Thymus (tissue), 11 donors: Measurements from ENCODE around the gene GLP1R. TPM values are rescaled to one million over a fixed set of nuclear protein-coding genes. Genes with fewer than 3 reads are reported as not detected.

Source experiments
- DNase-seq, 9 donors: peaks; one replicate each; pipeline ENCODE4 v3.0.0-alpha.2; 2013; ENCODE audit warnings: low spot score in 9 of 9, low read depth in 6 of 9, missing footprints in 1 of 9
- H3K27ac ChIP-seq, 2 donors: one replicate each; pipeline ENCODE4 v1.5.1; 2013; ENCODE audit warnings: control low read depth in 1 of 2, low read depth in 1 of 2, low read length in 1 of 2, mild to moderate bottlenecking in 1 of 2, moderate library complexity in 1 of 2
- H3K27me3 ChIP-seq, 2 donors: one replicate each; pipeline ENCODE4 v1.5.1; 2013; ENCODE audit warnings: low read length in 1 of 2; ENCODE audit not compliant: control insufficient read depth in 2 of 2, insufficient read depth in 1 of 2
- H3K36me3 ChIP-seq, 2 donors: one replicate each; pipeline ENCODE4 v1.5.1; 2013; ENCODE audit warnings: low read length in 1 of 2, mild to moderate bottlenecking in 1 of 2, moderate library complexity in 1 of 2; ENCODE audit not compliant: control insufficient read depth in 2 of 2, insufficient read depth in 2 of 2
- H3K4me1 ChIP-seq, 2 donors: one replicate each; pipeline ENCODE4 v1.5.1; 2013; ENCODE audit warnings: low read length in 2 of 2; ENCODE audit not compliant: control insufficient read depth in 2 of 2, insufficient read depth in 2 of 2
- H3K4me3 ChIP-seq, 2 donors: one replicate each; pipeline ENCODE4 v1.5.1; 2013; ENCODE audit warnings: low read length in 2 of 2, control low read depth in 1 of 2, mild to moderate bottlenecking in 1 of 2
- H3K9me3 ChIP-seq, 2 donors: one replicate each; pipeline ENCODE4 v1.5.1; 2013; ENCODE audit warnings: low read length in 1 of 2, mild to moderate bottlenecking in 1 of 2; ENCODE audit not compliant: control insufficient read depth in 2 of 2, insufficient read depth in 1 of 2
- WGBS: extraction: QIAGEN DNeasy Blood & Tissue Kit; methylation state at CpG from one replicate; pipeline ENCODE4 v1.1.7; 2013; 5-methylcytosine and 5-hydroxymethylcytosine counted together
- polyA plus RNA-seq: library from polyadenylated mRNA; stranded (reverse); fragments of 200-250 nt; gene quantifications from one replicate; pipeline ENCODE4 v1.2.3, GENCODE V29; 2013
- total RNA-seq: library from RNA; stranded (reverse); fragments of 120-200 nt; gene quantifications from one replicate; pipeline ENCODE4 v1.2.4, GENCODE V29; 2013
- donor health status: healthy.

Gene GLP1R
- total and polyA plus RNA-seq, 2 donors: under 0.01 to 0.07 TPM

DNA sequence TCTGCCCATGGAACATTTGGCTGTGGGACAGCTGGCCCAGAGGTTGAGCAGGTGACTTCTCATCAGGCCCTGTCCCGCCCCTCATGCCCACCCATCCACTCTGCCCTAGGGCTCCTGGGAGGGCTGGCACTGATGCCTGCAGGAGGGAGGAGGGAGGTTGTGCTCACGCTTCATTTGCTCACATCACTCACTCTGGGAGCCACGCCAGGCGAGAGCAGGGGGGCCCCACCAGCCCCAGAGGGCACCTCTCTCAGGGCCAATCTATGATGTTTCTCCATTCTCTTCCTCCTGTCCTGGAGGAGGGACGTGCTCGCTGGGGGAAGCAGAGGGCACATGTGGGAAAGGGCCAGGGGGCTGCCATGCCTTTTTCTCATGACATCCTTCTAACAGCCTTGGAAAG lies 10.9 kb upstream of the GLP1R start:
- H3K36me3 ChIP-seq: no peaks in the 10 kb centered on the region
- H3K4me1 ChIP-seq: no peaks in the 10 kb centered on the region
- H3K27me3 ChIP-seq: peaks cover 0 to 40% of the 10 kb centered on the region in 2 donors
- no peak overlapping the region for H3K4me3 ChIP-seq
- DNase-seq: no peak
- no peaks in the 10 kb centered on the region for H3K9me3 ChIP-seq
- no peak overlapping the region for H3K27ac ChIP-seq
- 83% methylated on average over 6 of the region's 6 CpGs for WGBS

DNA sequence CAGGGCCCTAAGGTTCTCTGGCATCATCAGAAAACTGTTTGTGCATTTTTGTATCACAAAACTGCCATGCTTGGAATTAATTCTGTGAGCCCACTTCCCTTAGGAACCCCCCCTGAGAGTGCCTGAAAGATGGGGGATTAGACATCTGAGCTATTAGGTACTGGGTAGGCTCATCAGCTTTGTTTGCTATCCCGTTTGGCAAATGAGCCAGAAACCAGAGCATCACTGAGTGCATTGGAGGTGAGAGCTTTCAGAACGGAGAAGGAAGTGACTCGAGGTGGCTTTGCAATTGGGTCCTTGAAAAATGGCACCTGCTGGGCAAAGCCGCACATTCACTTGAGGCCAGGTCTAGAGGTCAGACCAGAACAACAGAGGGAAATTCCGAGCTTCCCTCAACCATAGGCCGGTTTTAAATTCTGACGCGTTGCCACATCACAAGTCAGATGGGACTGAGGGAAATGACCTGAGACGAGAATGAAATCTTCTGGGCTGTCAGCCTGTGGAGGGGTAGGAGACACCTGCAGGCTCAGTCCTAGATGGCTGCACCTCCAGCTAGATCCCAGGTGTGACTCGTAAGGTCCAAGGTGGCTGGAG lies 8.4 kb upstream of the GLP1R start:
- H3K27ac ChIP-seq: no peak overlapping the region
- DNase-seq: no peak
- no peaks in the 10 kb centered on the region for H3K4me1 ChIP-seq
- no peak overlapping the region for H3K4me3 ChIP-seq
- WGBS: 89% methylated on average over 10 of the region's 10 CpGs
- peaks cover 0 to 41% of the 10 kb centered on the region in 2 donors for H3K27me3 ChIP-seq
- no peaks in the 10 kb centered on the region for H3K36me3 ChIP-seq
- no peaks in the 10 kb centered on the region for H3K9me3 ChIP-seq

DNA sequence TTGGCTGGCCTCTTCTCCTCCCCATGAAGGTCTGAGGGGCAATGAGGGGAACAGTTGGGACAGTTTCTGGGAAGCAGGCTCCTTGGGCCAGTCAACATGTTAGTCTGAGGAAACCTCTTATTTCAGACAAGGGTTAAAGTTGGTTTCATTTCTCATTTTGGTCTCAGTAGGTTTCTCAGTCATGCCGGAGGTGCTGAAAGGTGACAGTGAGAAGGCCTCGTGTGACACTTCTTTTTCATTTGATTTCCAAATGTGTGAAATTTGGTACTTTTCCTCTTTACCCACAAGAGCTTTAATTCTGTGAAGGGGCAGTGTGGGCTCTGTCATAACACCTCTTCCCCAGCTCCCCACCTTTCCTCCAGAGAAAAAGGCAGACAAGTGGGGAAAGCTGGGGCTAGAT lies 7.5 kb upstream of the GLP1R start:
- H3K4me3 ChIP-seq: no peak overlapping the region
- no peaks in the 10 kb centered on the region for H3K36me3 ChIP-seq
- H3K27me3 ChIP-seq: peaks cover 0 to 42% of the 10 kb centered on the region in 2 donors
- WGBS: 70% methylated on average over 2 of the region's 2 CpGs
- no peak for DNase-seq
- H3K27ac ChIP-seq: no peak overlapping the region
- no peaks in the 10 kb centered on the region for H3K9me3 ChIP-seq
- no peaks in the 10 kb centered on the region for H3K4me1 ChIP-seq

DNA sequence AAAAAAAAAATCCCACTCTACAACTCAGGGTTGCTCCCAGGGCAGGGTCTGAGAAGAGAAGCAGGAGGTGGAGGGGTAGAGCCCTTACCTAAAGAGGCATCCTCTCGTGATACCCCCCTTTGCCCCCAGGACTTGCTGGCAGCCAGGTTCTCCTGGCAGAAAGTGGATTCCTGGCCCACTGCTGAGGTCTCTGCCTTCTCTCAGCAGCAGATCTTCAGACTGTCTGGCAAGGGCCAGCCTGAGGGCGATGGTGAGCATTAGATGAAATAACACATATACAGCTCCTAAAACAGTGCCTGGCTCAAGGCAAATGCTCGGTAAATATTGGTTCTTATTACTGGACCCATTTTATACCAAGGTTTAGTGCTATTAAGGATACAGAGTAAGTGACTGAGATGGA lies 4.8 kb upstream of the GLP1R start:
- no peak for DNase-seq
- H3K9me3 ChIP-seq: no peaks in the 10 kb centered on the region
- WGBS: 96% methylated on average over 3 of the region's 3 CpGs
- H3K27me3 ChIP-seq: peaks cover 19 to 48% of the 10 kb centered on the region in 2 donors
- H3K4me1 ChIP-seq: peaks cover 0 to 2% of the 10 kb centered on the region in 2 donors
- H3K36me3 ChIP-seq: no peaks in the 10 kb centered on the region
- H3K27ac ChIP-seq: no peak overlapping the region
- H3K4me3 ChIP-seq: no peak overlapping the region

DNA sequence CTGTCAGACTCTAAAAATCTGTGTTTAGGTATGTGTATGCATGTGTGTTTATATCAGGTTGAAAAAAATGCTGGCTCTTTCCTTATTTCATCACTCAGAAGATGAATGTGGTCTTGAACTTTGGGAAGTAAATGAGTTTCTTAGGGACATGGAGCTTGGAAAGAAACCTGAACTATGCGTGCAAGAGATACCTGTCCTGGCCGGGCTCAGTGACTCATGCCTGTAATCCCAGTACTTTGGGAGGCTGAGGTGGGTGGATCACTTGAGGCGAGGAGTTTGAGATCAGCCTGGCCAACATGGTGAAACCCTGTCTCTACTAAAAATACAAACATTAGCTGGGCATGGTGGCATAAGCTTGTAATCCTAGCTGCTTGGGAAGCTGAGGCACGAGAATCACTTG lies 4.4 kb upstream of the GLP1R start:
- no peak for DNase-seq

DNA sequence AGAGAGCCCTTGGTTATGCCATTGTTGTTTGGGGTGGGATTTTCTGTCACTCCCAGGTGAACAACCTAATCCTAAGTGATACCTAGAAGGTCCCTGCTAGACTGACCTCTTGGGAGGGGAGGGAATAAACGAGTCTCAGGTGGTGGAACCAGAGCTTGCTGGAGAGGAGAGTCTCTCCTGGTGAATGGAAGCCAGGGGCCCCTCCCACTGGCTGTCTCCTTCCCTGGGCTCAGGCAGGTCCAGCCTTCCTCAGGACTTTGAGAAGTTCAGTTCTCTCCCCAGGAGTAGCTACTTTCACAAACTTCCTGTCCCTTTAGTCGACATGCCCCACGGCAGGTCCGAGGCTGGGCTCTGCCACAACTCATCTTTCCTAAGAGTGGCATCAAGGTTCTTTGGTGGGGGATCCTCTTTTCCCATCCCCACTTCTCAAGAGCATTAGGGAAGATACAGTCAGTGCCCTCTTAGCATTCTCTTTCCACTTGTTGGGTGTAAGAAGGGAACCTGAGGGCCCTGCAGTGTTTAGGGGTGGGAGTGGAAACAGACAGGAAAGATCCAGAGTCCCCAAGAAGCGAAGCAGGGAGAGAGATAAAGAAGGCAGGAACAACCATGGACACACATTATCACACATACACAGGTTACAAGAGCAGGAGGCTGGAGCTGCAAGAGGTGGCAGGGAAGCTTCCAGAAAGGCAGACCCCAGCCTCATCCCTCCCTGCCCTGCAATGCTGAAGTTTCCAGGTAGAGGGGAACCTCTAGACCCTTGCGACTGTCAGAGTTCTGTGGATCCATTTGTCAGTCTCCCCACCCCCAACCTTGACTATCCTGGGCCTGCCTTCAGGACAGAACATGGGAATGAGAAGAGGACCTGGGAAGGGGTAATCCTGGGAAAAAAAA lies 900 bp upstream of the GLP1R start:
- peaks cover 0 to 4% of the 10 kb centered on the region in 2 donors for H3K4me1 ChIP-seq
- no peaks in the 10 kb centered on the region for H3K9me3 ChIP-seq
- WGBS: 56% methylated on average over 6 of the region's 6 CpGs
- H3K36me3 ChIP-seq: no peaks in the 10 kb centered on the region
- H3K27me3 ChIP-seq: peaks cover 26 to 73% of the 10 kb centered on the region in 2 donors
- no peak overlapping the region for H3K4me3 ChIP-seq
- H3K27ac ChIP-seq: no peak overlapping the region
- DNase-seq: no peak

More for the DNA sequence above, 4.4 kb upstream of the GLP1R start:
- H3K27me3 ChIP-seq: peaks cover 23 to 52% of the 10 kb centered on the region in 2 donors
- no peaks in the 10 kb centered on the region for H3K36me3 ChIP-seq
- WGBS: 95% methylated on average over 4 of the region's 4 CpGs
- no peaks in the 10 kb centered on the region for H3K9me3 ChIP-seq
- H3K4me3 ChIP-seq: no peak overlapping the region
- peaks cover 0 to 4% of the 10 kb centered on the region in 2 donors for H3K4me1 ChIP-seq
- no peak overlapping the region for H3K27ac ChIP-seq

DNA sequence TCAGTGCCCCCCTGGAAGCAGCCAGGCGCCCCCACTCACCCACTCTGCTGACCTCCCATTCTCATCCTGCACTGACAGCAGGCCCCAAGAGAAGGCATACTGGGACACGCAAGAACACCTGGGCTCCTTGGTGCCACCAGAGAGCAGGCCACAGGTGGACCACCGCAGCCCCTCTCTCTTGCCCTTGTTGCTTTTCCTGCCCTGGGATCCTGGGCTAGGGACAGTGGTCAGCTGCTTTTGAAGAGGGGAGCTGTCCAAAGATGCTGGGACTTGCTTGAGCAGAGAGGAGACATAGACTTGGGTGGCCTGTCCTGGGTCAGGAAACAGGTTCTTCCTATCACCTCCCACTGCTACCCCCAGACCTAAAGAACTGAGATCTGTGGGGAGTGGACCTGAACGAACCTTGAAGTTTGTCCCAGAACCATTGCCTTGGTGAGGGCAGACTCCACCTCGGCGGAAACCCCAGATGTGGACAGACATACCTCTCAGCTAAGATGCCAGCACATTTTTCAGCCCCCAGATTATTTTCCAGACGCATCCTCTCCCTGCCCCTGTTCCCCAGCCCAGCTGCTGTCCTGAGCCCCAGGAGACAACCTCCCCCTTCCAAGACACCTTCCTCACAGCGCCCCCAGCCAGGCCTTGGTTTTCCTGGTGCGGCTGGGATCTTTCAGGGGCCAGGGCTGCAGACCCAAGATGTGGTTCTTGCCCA lies 1.1 kb downstream of the GLP1R start:
- WGBS: 92% methylated on average over 9 of the region's 9 CpGs
- no peaks in the 10 kb centered on the region for H3K9me3 ChIP-seq
- H3K27ac ChIP-seq: no peak overlapping the region
- H3K27me3 ChIP-seq: peaks cover 26 to 77% of the 10 kb centered on the region in 2 donors
- no peaks in the 10 kb centered on the region for H3K36me3 ChIP-seq
- H3K4me3 ChIP-seq: no peak overlapping the region
- H3K4me1 ChIP-seq: peaks cover 0 to 4% of the 10 kb centered on the region in 2 donors
- DNase-seq: no peak

DNA sequence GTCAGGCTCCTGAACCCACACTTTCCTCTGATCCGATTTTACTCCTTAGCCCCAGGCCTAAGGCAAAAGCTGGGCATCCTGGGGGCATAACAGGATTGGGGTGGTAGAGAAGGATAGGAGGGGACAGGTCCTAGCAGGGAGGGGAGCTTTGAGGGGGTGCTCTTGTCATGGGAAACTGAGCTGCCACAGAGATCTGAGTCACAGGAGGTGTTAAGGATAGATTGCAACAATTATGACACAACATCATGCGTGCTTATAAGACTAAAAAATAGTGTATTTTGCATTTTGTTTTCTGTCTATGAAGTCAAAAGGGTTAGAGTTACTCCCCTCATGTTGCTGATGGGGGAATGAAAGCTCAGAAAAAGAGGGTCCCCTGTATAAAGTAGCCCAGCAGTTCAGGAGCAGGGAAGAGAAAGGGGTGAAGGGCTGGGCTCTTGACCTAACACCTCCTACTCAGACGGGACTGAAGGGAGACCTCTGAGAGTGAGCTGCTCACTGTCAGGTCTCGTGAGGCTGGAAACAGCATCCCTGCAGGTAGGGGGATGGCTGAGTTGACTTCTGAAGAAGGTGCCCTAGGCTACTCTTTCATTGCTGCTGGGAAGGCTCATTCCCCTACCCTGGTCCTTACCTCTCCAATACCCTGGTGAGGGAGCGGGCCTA lies 2.0 kb downstream of the GLP1R start:
- DNase-seq: no peak
- Histone ChIP-seq H3K4me3 (no peak overlapping the region), H3K36me3 (no peaks in the 10 kb centered on the region), H3K9me3 (no peaks in the 10 kb centered on the region), H3K4me1 (peaks cover 0 to 4% of the 10 kb centered on the region in 2 donors), H3K27ac (no peak overlapping the region), H3K27me3 (peaks cover 26 to 70% of the 10 kb centered on the region in 2 donors)
- 91% methylated on average over 5 of the region's 5 CpGs for WGBS
